HFF-Myc (cell line): ENCODE results near the gene GSS.

Experiments
- DNase-seq: peaks from one replicate; pipeline ENCODE4 v3.0.0-alpha.2; 2011; ENCODE audit warnings: low read depth; ENCODE audit errors: extremely low read depth
- H3K4me3 ChIP-seq: replicated peaks from 2 replicates; pipeline ENCODE4 v1.5.1; 2011; ENCODE audit warnings: low read depth, mild to moderate bottlenecking, control low read depth, low read length
- CTCF ChIP-seq: IDR thresholded peaks from 2 replicates; pipeline ENCODE4 v1.5.1; 2012; ENCODE audit warnings: mild to moderate bottlenecking, low read depth, low read length, control low read depth; ENCODE audit errors: missing control alignments

GSS gene

GRCh38 chr20:34954904-34955230 lies 739 bp downstream of the GSS start:
- peak overlapping the region; percentile 84 for H3K4me3 ChIP-seq
- no peak for TF ChIP-seq CTCF
- DNase-seq = peak; percentile 35

- DNase-seq = no peak
- TF ChIP-seq CTCF = no peak
- H3K4me3 ChIP-seq = no peak overlapping the region
These were observed 1.6 kb downstream of the GSS start for GRCh38 chr20:34953960-34954359.

GRCh38 chr20:34952671-34953070 lies 2.9 kb downstream of the GSS start:
- no peak for DNase-seq
- no peak overlapping the region for H3K4me3 ChIP-seq
- TF ChIP-seq CTCF = no peak

GRCh38 chr20:34951652-34952051 lies 4.0 kb downstream of the GSS start:
- TF ChIP-seq CTCF = no peak
- DNase-seq = no peak
- H3K4me3 ChIP-seq = no peak overlapping the region

GRCh38 chr20:34951252-34951651 lies 4.4 kb downstream of the GSS start:
- no peak overlapping the region for H3K4me3 ChIP-seq
- DNase-seq = no peak
- TF ChIP-seq CTCF = no peak

GRCh38 chr20:34949120-34949519 lies 6.5 kb downstream of the GSS start:
- DNase-seq = no peak

More at GRCh38 chr20:34949120-34949519, 6.5 kb downstream of the GSS start:
- H3K4me3 ChIP-seq = no peak overlapping the region
- TF ChIP-seq CTCF = no peak
